Measurements from ENCODE around the gene GYPC. TPM values are rescaled to one million over a fixed set of nuclear protein-coding genes. Genes with fewer than 3 reads are reported as not detected.

GYPC gene
- total RNA-seq, 1 experiment from 2014 or later = 13.6 TPM

DNA sequence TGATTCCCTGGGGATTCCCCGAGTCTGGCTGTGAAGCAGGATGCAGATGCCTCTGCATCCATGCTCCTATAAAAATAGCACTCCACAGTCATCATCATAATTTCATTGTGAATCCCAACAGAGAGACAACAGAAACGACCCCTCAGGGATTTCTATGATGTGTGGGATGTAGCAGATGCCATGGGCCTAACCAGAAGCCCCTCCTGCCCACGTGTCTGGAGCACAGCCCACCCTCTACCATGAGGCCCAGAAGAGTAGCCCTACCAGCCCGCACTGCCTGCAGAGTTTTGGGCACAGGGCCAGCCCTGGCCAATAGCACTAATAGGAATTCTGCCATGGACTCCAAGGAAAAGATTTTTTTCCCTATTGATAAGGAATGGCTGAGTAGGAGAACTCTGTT is 66.6 kb downstream of the GYPC start:
- DNase-seq = no peak
- H3K27ac Mint-ChIP-seq = peak overlapping the region in 1 of 3 experiments; percentile 11; a peak in 1 of 7 replicates

More for the DNA sequence above, 66.6 kb downstream of the GYPC start:
- no peak overlapping the region for H3K23ac ChIP-seq (ENCODE audit: insufficient read length, low read depth, low read length)
- H3K4me1 ChIP-seq (ENCODE audit: insufficient read depth, low read length) = no peaks in the 10 kb centered on the region
- TF ChIP-seq, protein P1, sequence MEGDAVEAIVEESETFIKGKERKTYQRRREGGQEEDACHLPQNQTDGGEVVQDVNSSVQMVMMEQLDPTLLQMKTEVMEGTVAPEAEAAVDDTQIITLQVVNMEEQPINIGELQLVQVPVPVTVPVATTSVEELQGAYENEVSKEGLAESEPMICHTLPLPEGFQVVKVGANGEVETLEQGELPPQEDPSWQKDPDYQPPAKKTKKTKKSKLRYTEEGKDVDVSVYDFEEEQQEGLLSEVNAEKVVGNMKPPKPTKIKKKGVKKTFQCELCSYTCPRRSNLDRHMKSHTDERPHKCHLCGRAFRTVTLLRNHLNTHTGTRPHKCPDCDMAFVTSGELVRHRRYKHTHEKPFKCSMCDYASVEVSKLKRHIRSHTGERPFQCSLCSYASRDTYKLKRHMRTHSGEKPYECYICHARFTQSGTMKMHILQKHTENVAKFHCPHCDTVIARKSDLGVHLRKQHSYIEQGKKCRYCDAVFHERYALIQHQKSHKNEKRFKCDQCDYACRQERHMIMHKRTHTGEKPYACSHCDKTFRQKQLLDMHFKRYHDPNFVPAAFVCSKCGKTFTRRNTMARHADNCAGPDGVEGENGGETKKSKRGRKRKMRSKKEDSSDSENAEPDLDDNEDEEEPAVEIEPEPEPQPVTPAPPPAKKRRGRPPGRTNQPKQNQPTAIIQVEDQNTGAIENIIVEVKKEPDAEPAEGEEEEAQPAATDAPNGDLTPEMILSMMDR (conservative IDR thresholded peaks at IDR 0.05) = no peak
- H4K91ac ChIP-seq (ENCODE audit: insufficient read length, low read depth, low read length) = no peak overlapping the region
- H2AK5ac ChIP-seq (ENCODE audit: insufficient read length, low read length) = no peak overlapping the region
- H3K9ac ChIP-seq (ENCODE audit: extremely low read depth, insufficient read length, low read length) = no peak overlapping the region
- no peaks in the 10 kb centered on the region for H3K23me2 ChIP-seq (ENCODE audit: insufficient read length, low read depth, low read length, poor library complexity, severe bottlenecking)
- H3K27me3 Mint-ChIP-seq (ENCODE audit: low read depth) = no peaks in the 10 kb centered on the region; the same call in 1 of the 2 replicates
- no peaks in the 10 kb centered on the region for H3K27me3 ChIP-seq (ENCODE audit: insufficient read depth, low read length)
- no peak overlapping the region for H3K4me3 Mint-ChIP-seq
- H3K4me2 ChIP-seq (ENCODE audit: insufficient read depth, insufficient read length, low read length) = no peak overlapping the region
- H2BK15ac ChIP-seq (ENCODE audit: low read depth, low read length) = no peak overlapping the region
- peaks cover 12 to 13% of the 10 kb centered on the region in 2 experiments for H3K9me3 Mint-ChIP-seq
- no peak overlapping the region for H4K5ac ChIP-seq (ENCODE audit: insufficient read length, low read depth, low read length)
- no peaks in the 10 kb centered on the region for H3K79me2 ChIP-seq (ENCODE audit: insufficient read depth, low read length)
- H4K20me1 ChIP-seq (ENCODE audit: control insufficient read depth, insufficient read depth, insufficient read length) = no peaks in the 10 kb centered on the region
- H3K4me1 Mint-ChIP-seq = no peaks in the 10 kb centered on the region
- no peak overlapping the region for H2AFZ ChIP-seq (ENCODE audit: low read length)
- H4K8ac ChIP-seq (replicated peaks; ENCODE audit: insufficient read length, low read depth, low read length) = no peak overlapping the region
- H2BK20ac ChIP-seq (ENCODE audit: low read depth, low read length, poor library complexity, severe bottlenecking) = no peak overlapping the region
- H2BK12ac ChIP-seq (ENCODE audit: insufficient read length, low read depth, low read length) = no peak overlapping the region
- no peak overlapping the region; the same call in 1 of the 2 replicates for H3K14ac ChIP-seq (ENCODE audit: insufficient read depth, low read length)
- H2BK120ac ChIP-seq (ENCODE audit: low read depth, low read length, poor library complexity, severe bottlenecking) = no peak overlapping the region
- no peak overlapping the region for H3T11ph ChIP-seq (ENCODE audit: low read length)
- peaks cover 0 to 9% (median 2%) of the 10 kb centered on the region in 3 experiments; a peak in 4 of 7 replicates for H3K36me3 Mint-ChIP-seq (ENCODE audit: insufficient read depth in 1 of 3, low read depth in 3 of 3)
- no peak overlapping the region for H3K56ac ChIP-seq (ENCODE audit: insufficient read length, low read depth, low read length)
- no peaks in the 10 kb centered on the region for H3K79me1 ChIP-seq (ENCODE audit: insufficient read depth, low read depth, low read length, poor library complexity, severe bottlenecking)
- no peak overlapping the region for H3K4ac ChIP-seq (ENCODE audit: low read depth, low read length)
- no peak overlapping the region for H3K27ac ChIP-seq (ENCODE audit: insufficient read length, low read depth, low read length)
- H3K18ac ChIP-seq (ENCODE audit: insufficient read length, low read depth, low read length) = no peak overlapping the region
- WGBS (ENCODE audit: extremely low coverage, insufficient read length, low lambda C conversion rate) = no CpG with 5 or more reads among the region's 4 CpGs
- H3K9me3 ChIP-seq (ENCODE audit: control insufficient read depth, low read depth, low read length) = no peaks in the 10 kb centered on the region
- H2BK5ac ChIP-seq (ENCODE audit: insufficient read length, low read length) = no peak overlapping the region
